Measurements from ENCODE around the gene FCHSD2. TPM values are rescaled to one million over a fixed set of nuclear protein-coding genes. Genes with fewer than 3 reads are reported as not detected.

The FCHSD2 gene
- total RNA-seq, 1 experiment from 2014 or later = 22.6 TPM

GRCh38 chr11:72834905-72835304 is 307.2 kb downstream of the FCHSD2 start:
- Histone ChIP-seq H3K36me3 (ENCODE audit: low read depth) (no peaks in the 10 kb centered on the region), H3K9me3 (ENCODE audit: insufficient read depth, low read depth) (no peaks in the 10 kb centered on the region), H2AFZ (no peak overlapping the region), H3K4me1 (replicated peaks; ENCODE audit: insufficient read depth) (no peaks in the 10 kb centered on the region), H3K4me3 (no peak overlapping the region), H3K79me2 (ENCODE audit: low read depth) (no peaks in the 10 kb centered on the region), H3K27me3 (ENCODE audit: insufficient read depth, low read depth) (no peaks in the 10 kb centered on the region), H3K9me2 (ENCODE audit: insufficient read depth) (no peaks in the 10 kb centered on the region), H3K27ac (no peak overlapping the region), H3F3A (ENCODE audit: insufficient read depth, low read depth) (no peaks in the 10 kb centered on the region; the same call in 1 of the 2 replicates), H4K20me1 (ENCODE audit: insufficient read depth) (no peaks in the 10 kb centered on the region), H3K4me2 (no peak overlapping the region)
- no TSS peak for BruUV-seq (replicated peaks)
- POLR2A ChIA-PET (ENCODE audit: unreplicated experiment) = no interaction called here
- intact Hi-C loops (cut with micrococcal nuclease; ENCODE audit: unreplicated experiment) = loop anchor here (5.0 kb wide), 1 partner anchor 552 kb away; no protein-coding TSS in a partner anchor
- TF ChIP-seq EZH2 (IDR thresholded peaks at IDR 0.05; ENCODE audit: low read depth) (no peak), CTCF (conservative IDR thresholded peaks at IDR 0.05) (no peak)
- CTCF ChIA-PET = no interaction called here
- no peak for DNase-seq

GRCh38 chr11:72833811-72834493 is 308.2 kb downstream of the FCHSD2 start:
- DNase-seq = no peak
- Histone ChIP-seq H3K9me3 (ENCODE audit: insufficient read depth, low read depth) (no peaks in the 10 kb centered on the region), H3K36me3 (ENCODE audit: low read depth) (no peaks in the 10 kb centered on the region), H3K4me2 (no peak overlapping the region), H3K27me3 (ENCODE audit: insufficient read depth, low read depth) (no peaks in the 10 kb centered on the region), H3K9me2 (ENCODE audit: insufficient read depth) (no peaks in the 10 kb centered on the region), H3K4me3 (no peak overlapping the region), H2AFZ (no peak overlapping the region), H3K4me1 (replicated peaks; ENCODE audit: insufficient read depth) (no peaks in the 10 kb centered on the region), H3F3A (ENCODE audit: insufficient read depth, low read depth) (no peaks in the 10 kb centered on the region; the same call in 1 of the 2 replicates), H4K20me1 (ENCODE audit: insufficient read depth) (no peaks in the 10 kb centered on the region), H3K79me2 (ENCODE audit: low read depth) (no peaks in the 10 kb centered on the region), H3K27ac (no peak overlapping the region)
- no TSS peak for BruUV-seq (replicated peaks)
- intact Hi-C loops (cut with micrococcal nuclease; ENCODE audit: unreplicated experiment) = loop anchor here (5.0 kb wide), 1 partner anchor 553 kb away; no protein-coding TSS in a partner anchor
- ChIA-PET POLR2A (ENCODE audit: unreplicated experiment) (no interaction called here), CTCF (interaction anchor here (0.6 to 0.7 kb wide), 3 partner anchors 24 to 346 kb away, joined by 3 to 10 read pairs (median 3); no protein-coding TSS in a partner anchor)
- TF ChIP-seq CTCF (conservative IDR thresholded peaks at IDR 0.05) (no peak), EZH2 (IDR thresholded peaks at IDR 0.05; ENCODE audit: low read depth) (no peak)

- Histone ChIP-seq H3K4me1 (replicated peaks; ENCODE audit: insufficient read depth) (no peaks in the 10 kb centered on the region), H3K36me3 (ENCODE audit: low read depth) (no peaks in the 10 kb centered on the region), H2AFZ (no peak overlapping the region), H3K4me2 (no peak overlapping the region), H3K9me3 (ENCODE audit: insufficient read depth, low read depth) (no peaks in the 10 kb centered on the region), H3K27ac (no peak overlapping the region), H3K4me3 (no peak overlapping the region), H3K27me3 (ENCODE audit: insufficient read depth, low read depth) (no peaks in the 10 kb centered on the region), H3K9me2 (ENCODE audit: insufficient read depth) (no peaks in the 10 kb centered on the region), H3F3A (ENCODE audit: insufficient read depth, low read depth) (no peaks in the 10 kb centered on the region; the same call in 1 of the 2 replicates), H4K20me1 (ENCODE audit: insufficient read depth) (no peaks in the 10 kb centered on the region), H3K79me2 (ENCODE audit: low read depth) (no peaks in the 10 kb centered on the region)
- no peak for DNase-seq
- no peak for TF ChIP-seq EZH2 (IDR thresholded peaks at IDR 0.05; ENCODE audit: low read depth)
- no peak for TF ChIP-seq CTCF (conservative IDR thresholded peaks at IDR 0.05)
- BruUV-seq (replicated peaks) = no TSS peak
- CTCF ChIA-PET = interaction anchor here (0.7 kb wide), 1 partner anchor 23 kb away, joined by 3 read pairs; no protein-coding TSS in a partner anchor
- intact Hi-C loops (cut with micrococcal nuclease; ENCODE audit: unreplicated experiment) = loop anchor here (5.0 kb wide), 1 partner anchor 554 kb away; no protein-coding TSS in a partner anchor
- POLR2A ChIA-PET (ENCODE audit: unreplicated experiment) = no interaction called here
Measured at GRCh38 chr11:72833083-72833733, 308.9 kb downstream of the FCHSD2 start.

Data from PC-9 (cell line).